Inferior parietal cortex (tissue), 1 donor: ENCODE data around the gene GAB3.
A peak's percentile ranks its signal among the peaks of the same experiment; 100 is the strongest.

Experiments used
- DNase-seq: peaks from one replicate; pipeline ENCODE4 v3.0.0-alpha.2; 2016; ENCODE audit errors: extremely low spot score

The GAB3 gene

DNA sequence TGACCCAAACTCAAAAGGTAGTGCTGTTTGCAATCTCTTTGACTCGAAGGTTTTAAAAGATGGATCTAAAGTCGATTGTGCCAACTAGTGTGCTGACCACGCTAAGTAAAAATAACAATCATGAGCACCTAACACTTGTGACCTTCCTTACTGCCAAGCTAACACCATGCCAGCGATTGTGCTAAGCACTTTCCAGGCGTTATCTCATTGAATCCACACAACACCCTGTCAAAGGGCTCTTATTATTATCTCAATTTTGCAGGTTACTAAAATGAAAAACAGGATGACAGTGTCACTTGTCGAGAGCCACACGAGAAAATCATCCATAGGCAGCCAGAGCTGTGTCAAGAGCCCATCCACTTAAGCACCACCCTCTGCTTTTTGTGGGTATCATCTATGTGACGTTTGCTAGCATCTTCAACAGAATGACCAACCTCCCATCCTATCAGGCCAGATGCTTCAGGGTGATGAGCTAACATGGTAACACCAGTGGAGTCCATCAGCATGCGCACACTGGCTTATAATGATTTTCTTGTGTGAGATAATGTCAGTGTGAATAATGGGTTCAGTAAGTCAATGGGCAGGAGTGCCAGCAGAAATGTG is 893 bp upstream of the GAB3 start:
- DNase-seq, result no peak

DNA sequence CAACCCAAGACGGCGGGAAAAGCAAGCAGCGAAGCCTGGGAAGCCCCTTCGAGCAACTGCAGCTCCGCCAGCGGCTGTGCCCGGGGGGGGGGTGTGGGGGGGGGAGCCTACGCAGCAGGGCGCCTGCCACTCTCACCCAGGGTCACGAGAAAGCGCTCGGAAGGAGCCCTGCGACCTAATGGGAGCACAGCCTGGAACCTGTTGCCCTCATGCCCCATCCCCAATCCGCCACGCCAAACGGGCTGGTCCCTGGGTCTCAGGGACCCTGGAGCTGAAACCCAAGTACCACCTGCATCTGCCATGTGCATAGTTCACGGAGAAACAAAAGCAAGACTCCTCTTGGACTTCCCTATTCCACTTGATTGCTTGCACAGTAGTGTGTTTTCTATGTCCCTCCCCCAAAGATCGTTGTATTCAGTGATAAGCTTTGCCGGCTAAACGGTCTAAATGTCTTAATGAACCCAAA is 359 bp upstream of the GAB3 start:
- no peak for DNase-seq

DNA sequence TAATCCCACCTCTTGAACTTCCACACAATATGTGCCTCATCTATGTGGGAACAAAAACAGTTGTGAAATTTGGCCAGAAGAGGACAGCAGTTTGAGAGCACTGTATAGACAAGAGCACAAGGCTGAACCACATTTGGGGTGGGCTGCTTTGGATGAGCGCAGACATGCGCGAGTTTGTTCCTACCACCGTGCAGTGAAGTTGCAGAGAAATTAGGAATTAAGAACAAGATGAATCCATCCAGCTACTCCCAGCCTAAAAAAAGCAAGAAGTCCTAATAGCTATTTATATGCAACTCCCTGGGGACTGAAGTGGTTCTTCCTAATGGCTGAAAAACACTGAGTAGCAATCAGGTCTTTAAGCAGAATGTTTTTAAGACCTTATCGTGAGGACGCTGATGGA is 1.0 kb downstream of the GAB3 start:
- DNase-seq, result no peak

DNA sequence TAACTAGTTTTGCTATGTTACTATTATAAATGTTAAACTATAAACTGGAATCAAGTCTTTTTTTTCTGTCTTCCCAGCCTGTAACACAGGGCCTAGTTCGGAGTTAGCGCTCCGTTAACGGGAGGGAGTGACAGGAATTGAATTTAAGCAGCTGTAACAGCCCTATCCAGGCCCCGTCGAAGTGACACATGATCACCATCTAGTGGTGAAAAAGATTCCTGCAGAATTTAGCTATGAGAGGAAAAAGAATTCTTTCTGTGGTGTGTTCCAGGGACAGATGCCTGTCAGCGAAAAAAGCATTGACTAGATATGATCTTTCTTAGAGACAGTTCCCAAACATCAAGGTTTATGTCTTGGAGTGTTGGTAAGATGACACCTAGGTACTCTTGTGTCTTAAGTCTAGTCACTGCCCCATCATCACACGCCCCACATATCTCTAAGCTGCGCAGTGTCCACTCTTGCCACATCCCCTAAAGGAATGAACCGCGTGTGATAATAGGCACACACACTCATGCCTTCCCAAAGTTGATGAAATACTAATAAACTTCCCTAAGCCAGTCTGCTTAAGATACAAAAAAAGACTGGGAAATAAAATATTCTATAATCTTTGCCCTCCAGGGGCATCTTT is 2.1 kb downstream of the GAB3 start:
- DNase-seq, result peak; percentile 84

DNA sequence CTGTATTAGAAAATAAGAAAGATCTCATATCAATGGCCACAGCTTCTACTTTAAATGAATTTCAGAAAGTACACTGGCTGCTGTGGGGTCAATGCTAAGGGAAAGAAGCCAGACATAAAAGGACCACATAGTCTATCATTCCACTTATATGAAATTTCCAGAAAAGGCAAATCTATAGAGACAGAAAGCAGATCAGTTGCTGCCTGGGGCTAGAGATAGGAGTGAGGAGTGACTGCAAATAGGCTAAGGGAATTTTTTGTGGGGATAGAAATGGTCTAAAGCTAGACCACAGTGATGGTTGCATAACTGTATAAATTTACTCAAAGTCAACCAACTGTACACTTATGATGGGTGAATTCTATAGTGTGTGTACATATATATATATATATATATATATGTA is 8.3 kb downstream of the GAB3 start:
- DNase-seq, result no peak

DNA sequence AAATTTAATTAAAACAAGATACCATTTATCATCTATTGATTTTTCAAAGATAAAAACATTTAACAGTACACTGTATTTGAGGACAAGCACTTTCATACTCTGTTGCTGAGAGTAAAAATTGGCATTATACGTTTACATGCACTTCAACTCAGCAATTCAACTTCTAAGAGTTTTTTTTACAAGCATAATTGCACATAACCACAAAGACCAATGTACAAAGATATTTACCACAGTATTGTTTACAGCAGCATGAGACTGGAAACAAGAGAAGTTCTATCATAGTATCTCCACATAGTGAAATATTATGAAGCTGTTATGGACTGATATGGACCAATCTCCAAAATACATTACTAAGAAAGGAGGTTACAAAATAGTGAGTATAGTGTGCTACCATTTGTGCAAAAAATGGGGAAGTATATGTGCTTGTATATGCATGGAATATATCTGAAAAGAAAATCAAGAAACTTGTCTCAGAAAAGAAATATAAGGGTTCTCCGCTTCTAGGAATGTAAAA is 10.9 kb downstream of the GAB3 start:
- no peak for DNase-seq

DNA sequence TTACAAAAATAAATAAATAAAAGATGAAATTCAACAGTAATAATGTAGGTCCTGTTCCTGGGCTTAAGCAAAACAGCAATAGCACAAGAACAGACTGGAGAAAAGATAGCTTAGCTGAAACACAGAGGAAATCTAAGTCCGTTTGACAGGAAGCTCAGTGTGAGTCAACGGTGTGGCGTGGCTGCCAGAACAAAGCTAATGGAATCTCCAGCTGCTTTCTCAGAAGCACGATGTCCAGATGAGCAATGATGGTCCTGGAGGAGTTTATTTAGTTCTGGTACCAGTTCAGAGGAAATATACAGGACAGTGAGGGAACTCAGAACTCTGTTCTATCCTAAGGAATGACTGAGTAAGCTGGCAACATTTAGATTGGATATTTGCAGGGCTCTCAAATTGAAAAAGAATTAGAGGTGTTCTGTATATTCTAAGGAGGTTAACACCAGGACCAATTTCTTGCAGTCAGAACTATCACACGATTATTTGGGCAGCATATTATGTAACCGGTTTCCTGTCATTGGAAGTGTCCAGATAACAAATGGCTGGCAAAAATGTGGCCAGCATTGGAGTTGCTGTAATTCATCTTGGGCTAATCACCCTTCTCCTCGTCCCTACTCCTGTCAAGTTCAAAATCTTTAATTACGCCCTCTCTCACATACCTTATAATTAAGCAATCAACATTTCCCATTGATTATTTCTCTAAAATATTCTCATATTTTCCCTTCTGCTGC is 12.7 kb downstream of the GAB3 start:
- DNase-seq, result no peak

DNA sequence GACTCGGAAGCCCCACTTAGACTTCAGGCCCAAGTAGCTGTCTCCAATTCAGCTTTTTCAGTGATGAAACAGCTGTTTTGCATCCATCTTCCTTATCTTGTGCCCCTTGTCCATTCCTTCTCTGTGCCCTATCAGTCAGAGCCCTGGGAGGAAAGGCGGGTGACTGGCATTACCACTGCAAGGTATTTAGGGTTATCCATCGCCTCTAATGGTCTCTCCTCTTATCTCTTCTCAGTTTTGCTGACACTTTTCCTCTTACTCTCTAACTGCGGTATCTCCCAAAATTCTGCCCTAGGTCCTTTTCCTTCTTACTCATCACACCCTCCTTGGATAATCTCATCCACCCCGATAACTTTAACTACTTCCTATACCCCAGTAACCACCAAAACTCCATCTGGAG is 13.7 kb downstream of the GAB3 start:
- no peak for DNase-seq

DNA sequence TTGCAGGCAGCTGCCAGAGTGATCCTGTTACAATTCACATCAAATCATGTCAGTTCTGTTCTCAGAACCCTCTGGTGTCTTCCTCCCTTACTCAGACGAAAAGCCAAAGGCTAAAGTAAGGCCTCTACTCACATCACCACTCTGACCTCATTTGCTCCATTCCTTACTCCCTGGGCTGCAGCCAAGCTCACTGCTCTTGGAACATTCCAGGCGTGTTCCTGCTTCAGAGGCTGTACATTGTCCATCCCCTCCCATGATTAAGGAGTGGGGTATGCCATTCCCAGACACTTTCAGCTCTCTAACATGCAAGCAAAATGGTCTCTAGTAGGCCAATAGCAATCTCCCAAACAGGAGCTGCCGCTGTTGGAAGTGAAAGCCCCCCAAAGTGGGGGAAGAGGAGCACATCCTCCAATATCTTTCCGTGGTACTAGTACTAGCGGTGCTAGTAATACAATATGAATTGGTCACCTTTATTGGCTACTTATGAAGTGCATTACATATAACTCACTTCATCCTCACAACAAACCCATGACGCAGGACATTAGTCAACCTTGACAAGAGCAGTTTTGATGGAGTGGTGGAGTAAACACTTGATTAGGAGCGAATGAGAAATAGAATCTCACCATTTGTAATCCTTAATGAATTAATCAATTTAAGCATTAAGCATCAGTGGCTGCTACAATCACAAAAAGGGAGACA is 15.0 kb downstream of the GAB3 start:
- DNase-seq, result no peak

DNA sequence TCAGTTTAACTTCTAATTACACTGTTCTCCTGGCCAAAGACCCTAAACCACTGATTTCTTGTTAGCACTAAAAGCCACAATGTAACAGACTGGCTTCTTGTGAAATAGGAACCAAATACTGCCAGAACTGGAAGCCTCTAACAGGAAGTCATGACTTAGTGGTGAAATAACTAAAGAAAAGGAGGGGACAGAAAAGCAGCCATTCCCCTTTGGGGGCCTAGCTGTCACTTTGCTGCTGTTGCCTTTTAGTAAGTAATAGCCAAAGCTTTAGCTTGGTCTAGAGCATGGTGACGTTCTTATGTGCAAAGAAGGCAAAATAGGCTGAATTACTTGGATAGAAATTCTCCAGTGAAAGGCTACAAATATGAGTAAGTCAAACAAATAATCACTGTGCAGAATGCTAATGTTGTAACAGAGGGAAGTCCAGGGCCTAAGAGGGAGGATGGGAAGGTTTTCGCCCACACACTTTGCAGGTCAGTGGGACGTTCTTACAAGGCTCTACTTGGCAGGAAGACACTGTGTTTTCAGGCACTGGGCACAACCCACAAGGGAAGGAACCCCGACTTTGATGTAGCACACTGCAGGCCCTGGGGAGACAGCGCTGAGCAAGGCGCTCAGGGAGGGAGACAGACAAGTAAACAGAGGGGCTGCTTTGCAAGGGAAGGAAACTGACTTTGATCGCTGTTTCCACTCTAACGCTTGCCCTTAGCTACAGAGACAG is 16.7 kb downstream of the GAB3 start:
- DNase-seq, result no peak

DNA sequence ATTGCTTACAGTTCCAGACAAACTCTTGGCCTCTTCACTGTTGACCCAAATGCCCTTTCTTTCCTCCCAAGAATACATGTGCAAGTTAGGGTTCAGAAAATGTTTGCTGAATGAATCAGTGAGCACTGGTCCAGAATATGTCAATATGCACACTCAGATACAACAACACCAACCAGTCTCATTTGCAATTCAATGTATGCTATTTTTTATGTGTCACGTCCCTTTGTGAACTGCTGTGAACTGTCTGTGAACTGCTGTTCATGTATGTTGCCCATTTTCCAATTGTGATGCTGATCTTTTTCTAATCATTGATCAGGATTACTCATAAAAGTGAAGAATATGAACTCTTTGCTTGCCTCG is 17.8 kb downstream of the GAB3 start:
- DNase-seq, result no peak

DNA sequence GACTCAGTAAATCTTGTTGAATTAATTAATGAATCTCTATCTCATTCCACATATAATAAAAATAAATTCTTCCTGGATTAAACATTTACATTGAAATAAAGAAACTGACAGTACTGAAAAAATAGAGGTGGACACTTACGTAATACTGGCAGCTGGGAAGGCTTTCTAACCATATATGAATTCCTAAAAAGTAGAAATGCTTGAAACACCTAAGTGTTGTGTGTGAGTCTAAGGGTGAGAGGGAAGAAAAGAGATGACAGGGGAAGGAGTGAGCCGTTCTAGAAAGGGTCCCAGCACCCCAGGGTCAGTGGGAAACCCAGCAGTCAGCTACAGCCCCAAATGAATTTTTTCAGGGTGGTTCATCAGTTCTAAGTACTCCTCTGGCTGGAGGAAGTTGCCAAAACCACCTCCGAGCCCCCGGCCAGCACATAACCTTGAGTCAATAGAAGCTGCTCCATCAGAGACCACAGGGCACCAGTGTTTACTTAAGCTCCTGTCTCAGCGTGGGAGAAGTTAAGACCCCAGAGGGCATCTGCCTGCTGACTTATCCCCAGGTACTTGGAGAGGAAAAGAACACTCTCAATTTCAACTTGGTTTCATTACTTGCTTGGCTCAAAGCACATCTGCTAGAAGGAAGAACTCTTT is 18.3 kb downstream of the GAB3 start:
- no peak for DNase-seq

DNA sequence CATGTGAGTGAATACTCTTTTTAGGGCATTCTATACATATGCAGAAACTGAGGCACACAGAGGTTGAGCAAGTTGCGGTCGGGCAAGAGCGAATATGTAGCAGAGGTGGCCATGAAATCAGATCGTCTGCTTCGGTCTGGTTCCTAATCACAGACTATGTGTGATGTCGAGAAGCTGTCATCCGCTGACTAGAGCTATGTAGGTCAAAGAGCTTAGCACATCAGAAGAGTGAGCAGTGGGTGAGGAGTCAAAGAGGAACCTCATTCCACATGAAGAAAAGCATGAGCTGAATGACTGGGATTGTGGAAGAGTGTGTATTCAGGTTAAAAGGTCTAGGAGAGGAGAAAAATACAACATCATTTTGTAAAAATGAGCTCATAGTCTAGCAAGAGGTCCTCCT is 19.0 kb downstream of the GAB3 start:
- DNase-seq, result no peak

DNA sequence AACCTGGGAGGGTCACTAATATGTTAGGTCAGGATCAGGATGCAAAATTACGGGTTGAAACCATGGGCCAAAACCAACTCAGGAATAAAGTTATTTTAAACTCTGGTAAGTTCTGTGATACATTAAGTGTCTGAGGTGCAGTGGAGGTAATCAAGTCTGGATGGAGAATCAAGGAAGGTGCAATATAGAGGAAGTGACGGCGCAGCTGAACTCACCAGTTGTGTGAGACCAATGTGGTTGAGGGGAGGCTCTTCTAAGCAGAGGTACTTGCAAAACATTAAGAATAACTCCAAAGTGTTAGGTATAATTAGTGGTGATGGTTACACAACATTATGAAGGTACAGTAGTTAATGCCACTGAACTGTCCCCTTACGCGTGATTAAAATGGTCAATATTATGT is 19.7 kb downstream of the GAB3 start:
- DNase-seq, result no peak

DNA sequence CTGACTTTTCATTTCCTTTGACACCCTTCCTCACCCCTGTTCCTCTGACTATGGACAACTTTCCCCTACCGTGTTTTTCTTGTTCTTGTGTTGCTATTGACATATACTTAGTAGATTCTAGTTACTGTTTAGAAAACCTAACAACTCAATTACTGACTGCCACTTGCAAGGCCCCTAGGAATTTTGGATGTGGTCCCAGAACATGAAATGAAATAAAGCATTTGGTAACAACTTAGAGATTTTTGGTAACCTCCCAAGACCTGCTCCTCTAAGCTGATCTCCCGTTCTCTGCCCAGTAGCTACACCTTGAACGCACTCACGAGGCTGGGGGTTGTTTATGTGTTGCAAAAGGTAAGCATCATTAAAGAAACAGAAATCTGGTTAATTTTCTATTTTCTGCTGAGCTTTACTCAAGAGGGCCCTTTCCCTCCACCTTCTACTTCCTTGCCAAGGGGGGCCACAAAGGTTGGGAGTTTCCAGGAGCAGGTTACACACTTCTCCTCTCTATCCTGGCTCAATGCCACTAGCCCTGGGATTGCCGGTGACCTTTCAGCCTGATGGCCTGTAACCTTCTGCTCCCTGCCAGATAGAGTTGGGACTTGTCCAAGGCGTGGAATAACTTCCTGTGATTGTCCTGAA is 20.5 kb downstream of the GAB3 start:
- no peak for DNase-seq

DNA sequence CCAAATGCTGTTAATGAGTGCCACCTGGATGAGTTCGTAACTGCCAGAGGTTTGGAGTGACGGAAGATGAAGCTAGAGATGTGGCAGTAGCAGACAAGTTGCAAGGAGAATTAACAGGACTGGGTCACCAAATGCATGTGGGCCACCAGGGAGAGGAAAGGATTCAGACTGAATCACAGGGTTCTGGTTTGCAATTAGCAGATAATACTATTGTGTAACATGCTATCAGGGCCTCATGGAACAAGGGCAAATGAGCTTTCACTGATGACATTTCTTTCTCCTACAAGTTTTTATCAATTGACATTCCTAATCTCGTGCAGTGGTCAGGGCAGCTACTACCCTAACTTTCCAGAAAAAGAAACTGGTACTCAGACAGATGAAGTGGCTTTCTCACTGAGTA is 21.4 kb downstream of the GAB3 start:
- no peak for DNase-seq

DNA sequence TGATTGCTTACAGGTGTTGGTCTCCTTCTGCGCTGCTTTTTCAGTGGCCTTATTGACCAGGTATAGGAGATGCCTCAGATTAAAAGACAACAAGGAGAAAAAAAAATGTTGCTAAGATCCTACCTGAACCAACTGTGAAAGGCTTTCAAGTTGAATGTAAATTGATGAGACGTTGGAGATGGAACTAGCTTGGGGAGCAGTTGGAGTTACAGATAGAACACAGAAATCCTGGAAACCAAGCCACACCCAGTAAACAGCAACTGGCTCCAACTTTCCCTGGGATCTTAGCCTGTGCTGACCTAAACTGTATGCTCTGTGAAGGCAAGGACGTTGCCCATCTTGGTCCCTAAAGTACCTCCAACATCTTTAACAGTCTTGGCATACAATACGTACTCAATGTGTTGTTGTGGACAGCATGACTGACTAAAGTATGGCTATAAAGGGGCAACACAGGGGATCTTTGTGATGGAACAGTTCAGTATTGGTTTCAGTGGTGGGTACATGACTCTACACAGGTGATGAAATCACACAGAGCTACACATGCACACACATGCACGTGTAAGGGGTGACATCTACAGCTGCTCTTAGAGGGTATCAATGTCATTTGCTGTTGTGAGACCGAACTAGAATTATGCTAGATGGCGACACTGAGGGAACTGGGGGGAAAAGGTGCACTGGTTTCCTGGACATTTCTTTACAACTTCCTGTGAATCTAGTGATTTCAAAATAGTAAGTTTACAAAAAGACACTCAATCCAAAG is 22.3 kb downstream of the GAB3 start:
- no peak for DNase-seq

DNA sequence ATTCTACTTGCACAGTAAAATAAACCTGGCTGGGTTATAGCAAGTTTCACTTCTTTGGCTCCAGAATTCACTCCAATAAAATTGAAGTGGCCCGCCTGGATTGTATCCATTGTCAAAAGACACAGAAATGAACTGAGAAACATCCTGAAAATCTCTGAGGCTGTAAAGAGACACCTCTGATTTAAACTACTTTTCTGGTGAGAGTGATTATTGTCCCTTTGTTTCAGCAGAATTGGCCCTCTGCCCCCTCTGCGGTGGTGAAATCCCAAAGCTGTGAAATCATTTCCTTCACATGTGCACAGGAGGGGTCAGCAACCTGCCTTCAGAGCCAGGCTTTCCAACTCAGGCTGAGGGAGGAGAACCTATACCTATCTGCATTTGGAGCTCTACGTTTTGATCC is 23.0 kb downstream of the GAB3 start:
- DNase-seq, result no peak

DNA sequence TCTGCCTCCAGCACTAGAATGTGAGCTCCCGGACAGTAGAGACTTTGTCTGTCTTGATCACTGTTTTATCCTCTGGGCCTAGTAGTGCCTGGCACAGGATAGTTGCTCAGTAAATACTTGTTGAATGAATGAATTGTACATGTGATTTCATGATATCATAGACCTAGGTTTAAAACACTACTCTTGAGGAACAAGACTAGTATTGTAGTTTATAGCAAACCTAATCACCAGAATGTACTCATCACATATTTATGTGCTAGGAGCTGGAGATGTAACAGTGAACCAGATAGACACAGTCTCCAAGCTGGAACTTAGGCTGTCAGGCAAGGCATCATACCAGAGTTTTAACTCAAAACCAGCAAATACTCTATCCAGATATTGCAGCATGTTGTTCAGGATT is 23.5 kb downstream of the GAB3 start:
- DNase-seq, result no peak
